Ovary (tissue), 3 donors: ENCODE measurements around the gene MASP2.
"Not testable (repeated sequence)": the region's sequence is repeated elsewhere in the genome, so short reads cannot be mapped to it uniquely, and the experiment has no call there.

Experiments
- CTCF ChIP-seq, 3 donors: fragments of 450-650 bp in 2 of 3; fragments of 200-600 bp in 1 of 3; IDR thresholded peaks; one replicate each; pipeline versions ENCODE4 v1.5.1 to v1.8.0; 2016 to 2022; ENCODE audit warnings: antibody characterized with exemption in 3 of 3, mild to moderate bottlenecking in 1 of 3
- POLR2A ChIP-seq: fragments of 450-650 bp; IDR thresholded peaks from one replicate; pipeline ENCODE4 v1.6.1; 2017; ENCODE audit warnings: antibody characterized with exemption, mild to moderate bottlenecking, moderate library complexity
- donor health status: DM: no; HTN: no; CAD: no.

- not testable (repeated sequence) for TF ChIP-seq POLR2A; CTCF (IDR thresholded peaks at IDR 0.05)
These were observed 7.0 kb downstream of the MASP2 start for GRCh38 chr1:11040105-11040429.
